Femur (tissue), 1 donor: ENCODE measurements around the gene CLIC6.
"Not testable (repeated sequence)": the region's sequence is repeated elsewhere in the genome, so short reads cannot be mapped to it uniquely, and the experiment has no call there.

Source experiments
- DNase-seq: peaks from one replicate; pipeline ENCODE4 v3.0.0-alpha.2; 2017

The CLIC6 gene

GRCh38 chr21:34661848-34662247 is 6.9 kb upstream of the CLIC6 start:
- DNase-seq: no peak

- no peak for DNase-seq
These were observed 1.0 kb upstream of the CLIC6 start for GRCh38 chr21:34667761-34668160.

- DNase-seq: no peak
These were observed 520 bp downstream of the CLIC6 start for GRCh38 chr21:34669149-34669879.

- DNase-seq: not testable (repeated sequence)
These were observed 1.1 kb downstream of the CLIC6 start for GRCh38 chr21:34669880-34670219.

GRCh38 chr21:34670220-34670961 is 1.6 kb downstream of the CLIC6 start:
- DNase-seq: no peak

- DNase-seq: no peak
These were observed 2.2 kb downstream of the CLIC6 start for GRCh38 chr21:34670962-34671348.

GRCh38 chr21:34671462-34671861 is 2.7 kb downstream of the CLIC6 start:
- no peak for DNase-seq

GRCh38 chr21:34671891-34672290 is 3.1 kb downstream of the CLIC6 start:
- no peak for DNase-seq

- no peak for DNase-seq
These were observed 4.2 kb downstream of the CLIC6 start for GRCh38 chr21:34673006-34673405.

- no peak for DNase-seq
These were observed 5.7 kb downstream of the CLIC6 start for GRCh38 chr21:34674468-34674867.

- DNase-seq: no peak
These were observed 7.1 kb downstream of the CLIC6 start for GRCh38 chr21:34675871-34676270.

GRCh38 chr21:34679051-34679450 is 10.3 kb downstream of the CLIC6 start:
- DNase-seq: no peak

- no peak for DNase-seq
These were observed 15.5 kb downstream of the CLIC6 start for GRCh38 chr21:34684174-34684876.

- DNase-seq: no peak
These were observed 18.3 kb downstream of the CLIC6 start for GRCh38 chr21:34687065-34687464.

GRCh38 chr21:34687745-34688144 is 19.0 kb downstream of the CLIC6 start:
- no peak for DNase-seq

GRCh38 chr21:34688145-34688544 is 19.4 kb downstream of the CLIC6 start:
- DNase-seq: peak; percentile 47

- DNase-seq: no peak
These were observed 19.9 kb downstream of the CLIC6 start for GRCh38 chr21:34688715-34689114.

- no peak for DNase-seq
These were observed 21.4 kb downstream of the CLIC6 start for GRCh38 chr21:34690041-34690792.

GRCh38 chr21:34690793-34691175 is 22.0 kb downstream of the CLIC6 start:
- no peak for DNase-seq

- DNase-seq: no peak
These were observed 22.7 kb downstream of the CLIC6 start for GRCh38 chr21:34691390-34692032.

- DNase-seq: no peak
These were observed 23.7 kb downstream of the CLIC6 start for GRCh38 chr21:34692458-34693020.

- DNase-seq: peak; percentile 48
These were observed 24.5 kb downstream of the CLIC6 start for GRCh38 chr21:34693192-34693810.
